GM23338 (cell line): ENCODE measurements around the gene ADCY5. TPM values are rescaled to one million over a fixed set of nuclear protein-coding genes. Genes with fewer than 3 reads are reported as not detected.

Source experiments
- ATAC-seq: fragments of 200-7000 bp; cut with Tn5 transposase; 3 replicates; pipeline ENCODE4 v1.9.1; 2020
- DNase-seq: peaks from one replicate; pipeline ENCODE4 v3.0.0-alpha.2; 2015; ENCODE audit warnings: low spot score
- H2AFZ ChIP-seq: fragments of 200-600 bp; sonication (generic); 2 replicates; pipeline ENCODE4 v1.8.0; 2016; ENCODE audit warnings: antibody characterized with exemption, mild to moderate bottlenecking, moderate library complexity
- H3F3A ChIP-seq: fragments of 200-600 bp; sonication (generic); replicated peaks from 2 replicates; pipeline ENCODE4 v1.8.0; 2017; ENCODE audit warnings: antibody characterized with exemption, mixed run types, low read depth
- H3K27ac ChIP-seq: fragments of 200-600 bp; sonication (generic); 2 replicates; pipeline ENCODE4 v1.6.1; 2016; ENCODE audit warnings: low read depth
- H3K27me3 ChIP-seq: fragments of 200-600 bp; sonication (generic); 2 replicates; pipeline ENCODE4 v1.8.0; 2016; ENCODE audit warnings: mild to moderate bottlenecking, mixed run types, moderate library complexity; ENCODE audit not compliant: insufficient read depth
- H3K36me3 ChIP-seq: fragments of 200-600 bp; sonication (generic); 2 replicates; pipeline ENCODE4 v1.8.0; 2016; ENCODE audit warnings: mild to moderate bottlenecking; ENCODE audit not compliant: insufficient read depth
- H3K4me1 ChIP-seq: fragments of 200-600 bp; sonication (generic); 2 replicates; pipeline ENCODE4 v1.8.0; 2016; ENCODE audit warnings: mild to moderate bottlenecking, moderate library complexity; ENCODE audit not compliant: insufficient read depth
- H3K4me2 ChIP-seq: fragments of 200-600 bp; sonication (generic); 2 replicates; pipeline ENCODE4 v1.7.1; 2017; ENCODE audit warnings: mixed run types
- H3K4me3 ChIP-seq: fragments of 200-600 bp; sonication (generic); 2 replicates; pipeline ENCODE4 v1.6.1; 2016; ENCODE audit warnings: mixed run types
- H3K79me2 ChIP-seq: fragments of 200-600 bp; sonication (generic); replicated peaks from 2 replicates; pipeline ENCODE4 v1.8.0; 2017; ENCODE audit warnings: mild to moderate bottlenecking; ENCODE audit not compliant: insufficient read depth
- H3K9me2 ChIP-seq: fragments of 200-600 bp; sonication (generic); 2 replicates; pipeline ENCODE4 v1.8.0; 2017; ENCODE audit not compliant: insufficient read depth
- H4K20me1 ChIP-seq: fragments of 200-600 bp; sonication (generic); replicated peaks from 2 replicates; pipeline ENCODE4 v1.8.0; 2017; ENCODE audit warnings: mild to moderate bottlenecking; ENCODE audit not compliant: insufficient read depth
- H3K27ac Mint-ChIP-seq: 2 replicates; pipeline ENCODE4 v1.8.0; 2020; ENCODE audit warnings: inconsistent platforms, mild to moderate bottlenecking, moderate library complexity, mixed read lengths
- H3K27me3 Mint-ChIP-seq: 3 replicates; pipeline ENCODE4 v1.8.0; 2022; ENCODE audit warnings: low read depth, mild to moderate bottlenecking, moderate library complexity, mixed read lengths, inconsistent platforms; ENCODE audit not compliant: insufficient read depth, poor library complexity
- H3K36me3 Mint-ChIP-seq: 3 replicates; pipeline ENCODE4 v1.8.0; 2021; ENCODE audit warnings: low read depth, mild to moderate bottlenecking, inconsistent platforms, moderate library complexity, mixed read lengths
- H3K4me1 Mint-ChIP-seq: 3 replicates; pipeline ENCODE4 v1.8.0; 2020; ENCODE audit warnings: mild to moderate bottlenecking, inconsistent platforms, mixed read lengths
- H3K4me3 Mint-ChIP-seq: 3 replicates; pipeline ENCODE4 v1.8.0; 2021; ENCODE audit warnings: moderate library complexity, mild to moderate bottlenecking, inconsistent platforms, mixed read lengths
- H3K9me3 Mint-ChIP-seq: 3 replicates; pipeline ENCODE4 v1.8.0; 2020; ENCODE audit warnings: moderate library complexity, mild to moderate bottlenecking, inconsistent platforms, mixed read lengths
- EZH2 ChIP-seq: fragments of 200-600 bp; sonication (generic); IDR thresholded peaks from one replicate; pipeline ENCODE4 v1.8.0; 2017; ENCODE audit warnings: antibody characterized with exemption, mild to moderate bottlenecking, low read depth; ENCODE audit not compliant: unreplicated experiment
- JUNB ChIP-seq: IDR thresholded peaks from one replicate; pipeline ENCODE4 v1.6.1; 2016; ENCODE audit warnings: antibody characterized with exemption; ENCODE audit not compliant: unreplicated experiment
- NANOG ChIP-seq: IDR thresholded peaks from 2 replicates; pipeline ENCODE4 v1.6.1; 2016; ENCODE audit warnings: antibody characterized with exemption, borderline replicate concordance
- POLR2AphosphoS5 ChIP-seq: IDR thresholded peaks from 2 replicates; pipeline ENCODE4 v1.6.1; 2016; ENCODE audit warnings: antibody characterized with exemption, low read depth
- STAT1 ChIP-seq: IDR thresholded peaks from one replicate; pipeline ENCODE4 v1.6.1; 2016; ENCODE audit warnings: antibody characterized with exemption; ENCODE audit not compliant: unreplicated experiment
- ZNF114 ChIP-seq: fragments of 250-450 bp; sonication (Bioruptor Pico); IDR thresholded peaks from 2 replicates; pipeline ENCODE4 v1.5.0; 2020; ENCODE audit warnings: mild to moderate bottlenecking, moderate library complexity
- polyA plus RNA-seq: library from polyadenylated mRNA; unstranded; fragments of >200 nt; fragmentation: Nextera tagmentation; extraction: Ambion mirVana; gene quantifications from 2 replicates; pipeline ENCODE4 v1.2.1, GENCODE V29; 2016
- total RNA-seq: library from RNA; depleted of rRNA; stranded (reverse); fragments of >200 nt; shearing (Covaris generic); gene quantifications from 2 replicates; pipeline ENCODE4 v1.2.3, GENCODE V29; 2014
- TF ChIP-seq, protein P1 (sequence below): fragments of 250-450 bp; sonication (Bioruptor Pico); IDR thresholded peaks from 2 replicates; pipeline ENCODE4 v1.5.0; 2020; ENCODE audit warnings: mild to moderate bottlenecking, moderate library complexity
- TF ChIP-seq, protein P2 (sequence below), 2 experiments: fragments of 200-600 bp in 1 of 2; sonication (generic) in 1 of 2; conservative IDR thresholded peaks; 2 replicates each; pipeline versions ENCODE4 v1.5.1 to v1.6.1; 2016 to 2017; ENCODE audit warnings: antibody characterized with exemption in 2 of 2, low read depth in 2 of 2, mild to moderate bottlenecking in 2 of 2, moderate library complexity in 1 of 2
- TF ChIP-seq, protein P3 (sequence below): IDR thresholded peaks from 2 replicates; pipeline ENCODE4 v1.6.1; 2016; ENCODE audit warnings: antibody characterized with exemption

ADCY5 gene
- total and polyA plus RNA-seq, 2 experiments from 2014 or later = 3.5 to 10.2 TPM

DNA sequence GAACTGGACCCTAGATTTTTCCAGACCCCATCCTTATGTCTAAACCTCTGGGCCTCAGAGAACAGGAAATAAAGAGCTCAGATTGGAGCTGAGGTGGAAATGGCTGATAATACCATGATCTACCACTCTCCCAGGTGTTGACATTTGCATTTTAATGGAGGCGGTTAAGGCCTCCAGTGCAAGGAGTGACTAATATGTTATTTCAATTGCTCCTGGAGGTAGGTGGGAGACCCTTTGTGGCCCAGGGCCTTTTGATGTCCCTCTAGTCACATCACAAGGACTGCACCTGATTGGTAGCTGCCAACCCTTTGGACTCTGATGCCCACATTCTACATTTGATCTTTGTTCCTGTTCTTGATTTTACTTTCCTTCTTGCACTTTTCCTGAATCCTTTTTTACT lies 9.0 kb upstream of the ADCY5 start:
- DNase-seq (peak; percentile 46), ATAC-seq (peak; percentile 73)
- H3K79me2 ChIP-seq = no peaks in the 10 kb centered on the region
- TF ChIP-seq, protein P1, sequence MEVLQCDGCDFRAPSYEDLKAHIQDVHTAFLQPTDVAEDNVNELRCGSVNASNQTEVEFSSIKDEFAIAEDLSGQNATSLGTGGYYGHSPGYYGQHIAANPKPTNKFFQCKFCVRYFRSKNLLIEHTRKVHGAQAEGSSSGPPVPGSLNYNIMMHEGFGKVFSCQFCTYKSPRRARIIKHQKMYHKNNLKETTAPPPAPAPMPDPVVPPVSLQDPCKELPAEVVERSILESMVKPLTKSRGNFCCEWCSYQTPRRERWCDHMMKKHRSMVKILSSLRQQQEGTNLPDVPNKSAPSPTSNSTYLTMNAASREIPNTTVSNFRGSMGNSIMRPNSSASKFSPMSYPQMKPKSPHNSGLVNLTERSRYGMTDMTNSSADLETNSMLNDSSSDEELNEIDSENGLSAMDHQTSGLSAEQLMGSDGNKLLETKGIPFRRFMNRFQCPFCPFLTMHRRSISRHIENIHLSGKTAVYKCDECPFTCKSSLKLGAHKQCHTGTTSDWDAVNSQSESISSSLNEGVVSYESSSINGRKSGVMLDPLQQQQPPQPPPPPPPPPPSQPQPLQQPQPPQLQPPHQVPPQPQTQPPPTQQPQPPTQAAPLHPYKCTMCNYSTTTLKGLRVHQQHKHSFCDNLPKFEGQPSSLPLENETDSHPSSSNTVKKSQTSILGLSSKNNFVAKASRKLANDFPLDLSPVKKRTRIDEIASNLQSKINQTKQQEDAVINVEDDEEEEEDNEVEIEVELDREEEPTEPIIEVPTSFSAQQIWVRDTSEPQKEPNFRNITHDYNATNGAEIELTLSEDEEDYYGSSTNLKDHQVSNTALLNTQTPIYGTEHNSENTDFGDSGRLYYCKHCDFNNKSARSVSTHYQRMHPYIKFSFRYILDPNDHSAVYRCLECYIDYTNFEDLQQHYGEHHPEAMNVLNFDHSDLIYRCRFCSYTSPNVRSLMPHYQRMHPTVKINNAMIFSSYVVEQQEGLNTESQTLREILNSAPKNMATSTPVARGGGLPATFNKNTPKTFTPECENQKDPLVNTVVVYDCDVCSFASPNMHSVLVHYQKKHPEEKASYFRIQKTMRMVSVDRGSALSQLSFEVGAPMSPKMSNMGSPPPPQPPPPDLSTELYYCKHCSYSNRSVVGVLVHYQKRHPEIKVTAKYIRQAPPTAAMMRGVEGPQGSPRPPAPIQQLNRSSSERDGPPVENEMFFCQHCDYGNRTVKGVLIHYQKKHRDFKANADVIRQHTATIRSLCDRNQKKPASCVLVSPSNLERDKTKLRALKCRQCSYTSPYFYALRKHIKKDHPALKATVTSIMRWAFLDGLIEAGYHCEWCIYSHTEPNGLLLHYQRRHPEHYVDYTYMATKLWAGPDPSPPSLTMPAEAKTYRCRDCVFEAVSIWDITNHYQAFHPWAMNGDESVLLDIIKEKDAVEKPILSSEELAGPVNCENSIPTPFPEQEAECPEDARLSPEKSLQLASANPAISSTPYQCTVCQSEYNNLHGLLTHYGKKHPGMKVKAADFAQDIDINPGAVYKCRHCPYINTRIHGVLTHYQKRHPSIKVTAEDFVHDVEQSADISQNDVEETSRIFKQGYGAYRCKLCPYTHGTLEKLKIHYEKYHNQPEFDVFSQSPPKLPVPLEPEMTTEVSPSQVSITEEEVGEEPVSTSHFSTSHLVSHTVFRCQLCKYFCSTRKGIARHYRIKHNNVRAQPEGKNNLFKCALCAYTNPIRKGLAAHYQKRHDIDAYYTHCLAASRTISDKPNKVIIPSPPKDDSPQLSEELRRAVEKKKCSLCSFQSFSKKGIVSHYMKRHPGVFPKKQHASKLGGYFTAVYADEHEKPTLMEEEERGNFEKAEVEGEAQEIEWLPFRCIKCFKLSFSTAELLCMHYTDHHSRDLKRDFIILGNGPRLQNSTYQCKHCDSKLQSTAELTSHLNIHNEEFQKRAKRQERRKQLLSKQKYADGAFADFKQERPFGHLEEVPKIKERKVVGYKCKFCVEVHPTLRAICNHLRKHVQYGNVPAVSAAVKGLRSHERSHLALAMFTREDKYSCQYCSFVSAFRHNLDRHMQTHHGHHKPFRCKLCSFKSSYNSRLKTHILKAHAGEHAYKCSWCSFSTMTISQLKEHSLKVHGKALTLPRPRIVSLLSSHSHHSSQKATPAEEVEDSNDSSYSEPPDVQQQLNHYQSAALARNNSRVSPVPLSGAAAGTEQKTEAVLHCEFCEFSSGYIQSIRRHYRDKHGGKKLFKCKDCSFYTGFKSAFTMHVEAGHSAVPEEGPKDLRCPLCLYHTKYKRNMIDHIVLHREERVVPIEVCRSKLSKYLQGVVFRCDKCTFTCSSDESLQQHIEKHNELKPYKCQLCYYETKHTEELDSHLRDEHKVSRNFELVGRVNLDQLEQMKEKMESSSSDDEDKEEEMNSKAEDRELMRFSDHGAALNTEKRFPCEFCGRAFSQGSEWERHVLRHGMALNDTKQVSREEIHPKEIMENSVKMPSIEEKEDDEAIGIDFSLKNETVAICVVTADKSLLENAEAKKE (CRISPR knock-in tag) = peak; percentile 63
- TF ChIP-seq, protein P2, sequence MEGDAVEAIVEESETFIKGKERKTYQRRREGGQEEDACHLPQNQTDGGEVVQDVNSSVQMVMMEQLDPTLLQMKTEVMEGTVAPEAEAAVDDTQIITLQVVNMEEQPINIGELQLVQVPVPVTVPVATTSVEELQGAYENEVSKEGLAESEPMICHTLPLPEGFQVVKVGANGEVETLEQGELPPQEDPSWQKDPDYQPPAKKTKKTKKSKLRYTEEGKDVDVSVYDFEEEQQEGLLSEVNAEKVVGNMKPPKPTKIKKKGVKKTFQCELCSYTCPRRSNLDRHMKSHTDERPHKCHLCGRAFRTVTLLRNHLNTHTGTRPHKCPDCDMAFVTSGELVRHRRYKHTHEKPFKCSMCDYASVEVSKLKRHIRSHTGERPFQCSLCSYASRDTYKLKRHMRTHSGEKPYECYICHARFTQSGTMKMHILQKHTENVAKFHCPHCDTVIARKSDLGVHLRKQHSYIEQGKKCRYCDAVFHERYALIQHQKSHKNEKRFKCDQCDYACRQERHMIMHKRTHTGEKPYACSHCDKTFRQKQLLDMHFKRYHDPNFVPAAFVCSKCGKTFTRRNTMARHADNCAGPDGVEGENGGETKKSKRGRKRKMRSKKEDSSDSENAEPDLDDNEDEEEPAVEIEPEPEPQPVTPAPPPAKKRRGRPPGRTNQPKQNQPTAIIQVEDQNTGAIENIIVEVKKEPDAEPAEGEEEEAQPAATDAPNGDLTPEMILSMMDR (conservative IDR thresholded peaks at IDR 0.05; ENCODE audit: low read depth in 2 of 2) = no peak
- peak; percentile 20; the same call in 1 of the 2 replicates for TF ChIP-seq NANOG
- H3F3A ChIP-seq = no peaks in the 10 kb centered on the region
- H3K36me3 ChIP-seq = no peaks in the 10 kb centered on the region
- Mint-ChIP-seq H3K4me1 (peaks cover 35% of the 10 kb centered on the region), H3K36me3 (no peaks in the 10 kb centered on the region), H3K9me3 (no peaks in the 10 kb centered on the region), H3K27me3 (peaks cover 10% of the 10 kb centered on the region), H3K4me3 (no peak overlapping the region), H3K27ac (peak overlapping the region; percentile 6; the same call in 1 of the 2 replicates)
- H3K27ac ChIP-seq = no peak overlapping the region
- no peaks in the 10 kb centered on the region for H4K20me1 ChIP-seq
- 0 out of 2 replicates have a peak overlapping the region, but pooled peaks have one; percentile 25 for H2AFZ ChIP-seq
- peak overlapping the region; percentile 63 for H3K4me2 ChIP-seq
- H3K4me1 ChIP-seq = peaks cover 25% of the 10 kb centered on the region
- H3K4me3 ChIP-seq = no peak overlapping the region
- peaks cover 7% of the 10 kb centered on the region; the same call in 1 of the 2 replicates for H3K9me2 ChIP-seq
- H3K27me3 ChIP-seq = no peaks in the 10 kb centered on the region

DNA sequence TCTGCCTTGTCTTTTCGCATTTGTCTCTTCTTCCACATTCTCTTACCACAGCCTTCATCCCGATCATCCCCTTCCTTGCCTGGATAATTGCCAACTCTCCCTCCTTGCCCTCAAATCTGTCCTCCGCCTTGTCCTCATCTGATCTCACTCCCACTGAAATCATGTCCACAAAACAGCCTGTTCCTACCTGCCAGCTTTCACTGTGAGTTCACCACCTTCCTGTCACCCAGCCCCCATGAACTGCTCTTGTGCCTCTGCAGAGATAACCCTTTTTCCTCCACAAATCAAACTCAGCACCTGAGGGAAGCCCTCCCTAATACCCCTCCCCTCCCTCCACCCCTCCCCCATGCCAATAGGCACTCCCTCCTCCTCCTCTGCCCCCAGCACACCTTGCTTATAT lies 4.8 kb upstream of the ADCY5 start:
- peaks cover 21% of the 10 kb centered on the region for H3K4me1 ChIP-seq
- H3K9me2 ChIP-seq = peaks cover 7% of the 10 kb centered on the region; the same call in 1 of the 2 replicates
- H3K27me3 ChIP-seq = peaks cover 20% of the 10 kb centered on the region
- Mint-ChIP-seq H3K4me3 (no peak overlapping the region), H3K27me3 (peaks cover 24% of the 10 kb centered on the region), H3K9me3 (no peaks in the 10 kb centered on the region; the same call in 2 of the 3 replicates), H3K36me3 (no peaks in the 10 kb centered on the region), H3K4me1 (peaks cover 26% of the 10 kb centered on the region), H3K27ac (no peak overlapping the region)
- ATAC-seq (no peak), DNase-seq (no peak)
- TF ChIP-seq JUNB (no peak), STAT1 (no peak), ZNF114 (CRISPR knock-in tag) (no peak), EZH2 (no peak), POLR2AphosphoS5 (no peak)
- TF ChIP-seq, protein P2 (conservative IDR thresholded peaks at IDR 0.05; ENCODE audit: low read depth in 2 of 2) = no peak
- TF ChIP-seq, protein P3, sequence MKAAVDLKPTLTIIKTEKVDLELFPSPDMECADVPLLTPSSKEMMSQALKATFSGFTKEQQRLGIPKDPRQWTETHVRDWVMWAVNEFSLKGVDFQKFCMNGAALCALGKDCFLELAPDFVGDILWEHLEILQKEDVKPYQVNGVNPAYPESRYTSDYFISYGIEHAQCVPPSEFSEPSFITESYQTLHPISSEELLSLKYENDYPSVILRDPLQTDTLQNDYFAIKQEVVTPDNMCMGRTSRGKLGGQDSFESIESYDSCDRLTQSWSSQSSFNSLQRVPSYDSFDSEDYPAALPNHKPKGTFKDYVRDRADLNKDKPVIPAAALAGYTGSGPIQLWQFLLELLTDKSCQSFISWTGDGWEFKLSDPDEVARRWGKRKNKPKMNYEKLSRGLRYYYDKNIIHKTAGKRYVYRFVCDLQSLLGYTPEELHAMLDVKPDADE = no peak
- no peak overlapping the region for H3K4me2 ChIP-seq
- H3K4me3 ChIP-seq = no peak overlapping the region
- H3K27ac ChIP-seq = no peak overlapping the region
- H4K20me1 ChIP-seq = no peaks in the 10 kb centered on the region
- no peaks in the 10 kb centered on the region for H3K79me2 ChIP-seq
- H2AFZ ChIP-seq = no peak overlapping the region
- no peaks in the 10 kb centered on the region for H3K36me3 ChIP-seq
- no peaks in the 10 kb centered on the region; the same call in 1 of the 2 replicates for H3F3A ChIP-seq
